Measurements from ENCODE around the gene HSPA8.
"Not testable (repeated sequence)": the region's sequence is repeated elsewhere in the genome, so short reads cannot be mapped to it uniquely, and the experiment has no call there.

Gene HSPA8

GRCh38 chr11:123061403-123062157, at the start of gene HSPA8:
HSPA8 (minus strand) TSS chr11:123062136; CDS start chr11:123061324, 812 bp downstream.
- DNase-seq (ENCODE audit: low read depth, low spot score) = peak; percentile 52

GRCh38 chr11:123111465-123111864, 49.5 kb upstream of the HSPA8 start:
- no peak for DNase-seq (ENCODE audit: low read depth, low spot score)

- no peak for DNase-seq (ENCODE audit: low read depth, low spot score)
These were observed 48.5 kb upstream of the HSPA8 start for GRCh38 chr11:123110397-123110796.

- no peak for DNase-seq (ENCODE audit: low read depth, low spot score)
These were observed 46.1 kb upstream of the HSPA8 start for GRCh38 chr11:123107945-123108495.

GRCh38 chr11:123104697-123105096, 42.8 kb upstream of the HSPA8 start:
- DNase-seq (ENCODE audit: low read depth, low spot score) = no peak

- no peak for DNase-seq (ENCODE audit: low read depth, low spot score)
These were observed 41.5 kb upstream of the HSPA8 start for GRCh38 chr11:123103326-123103980.

GRCh38 chr11:123100379-123101085, 38.6 kb upstream of the HSPA8 start:
- no peak for DNase-seq (ENCODE audit: low read depth, low spot score)

- DNase-seq (ENCODE audit: low read depth, low spot score) = no peak
These were observed 37.1 kb upstream of the HSPA8 start for GRCh38 chr11:123098990-123099389.

GRCh38 chr11:123093739-123094138, 31.8 kb upstream of the HSPA8 start:
- DNase-seq (ENCODE audit: low read depth, low spot score) = no peak

GRCh38 chr11:123091506-123091905, 29.6 kb upstream of the HSPA8 start:
- DNase-seq (ENCODE audit: low read depth, low spot score) = no peak

- DNase-seq (ENCODE audit: low read depth, low spot score) = not testable (repeated sequence)
These were observed 28.2 kb upstream of the HSPA8 start for GRCh38 chr11:123090168-123090567.

GRCh38 chr11:123088896-123089295, 27.0 kb upstream of the HSPA8 start:
- not testable (repeated sequence) for DNase-seq (ENCODE audit: low read depth, low spot score)

GRCh38 chr11:123087657-123088056, 25.7 kb upstream of the HSPA8 start:
- not testable (repeated sequence) for DNase-seq (ENCODE audit: low read depth, low spot score)

GRCh38 chr11:123086305-123086704, 24.4 kb upstream of the HSPA8 start:
- no peak for DNase-seq (ENCODE audit: low read depth, low spot score)

- DNase-seq (ENCODE audit: low read depth, low spot score) = no peak
These were observed 23.6 kb upstream of the HSPA8 start for GRCh38 chr11:123085497-123085896.

- DNase-seq (ENCODE audit: low read depth, low spot score) = no peak
These were observed 22.5 kb upstream of the HSPA8 start for GRCh38 chr11:123084454-123084853.

- no peak for DNase-seq (ENCODE audit: low read depth, low spot score)
These were observed 21.7 kb upstream of the HSPA8 start for GRCh38 chr11:123083623-123084029.

GRCh38 chr11:123082977-123083376, 21.0 kb upstream of the HSPA8 start:
- DNase-seq (ENCODE audit: low read depth, low spot score) = no peak

- DNase-seq (ENCODE audit: low read depth, low spot score) = no peak
These were observed 18.1 kb upstream of the HSPA8 start for GRCh38 chr11:123080015-123080414.

GRCh38 chr11:123076484-123076883, 14.5 kb upstream of the HSPA8 start:
- no peak for DNase-seq (ENCODE audit: low read depth, low spot score)

- DNase-seq (ENCODE audit: low read depth, low spot score) = no peak
These were observed 11.6 kb upstream of the HSPA8 start for GRCh38 chr11:123073343-123074057.

GRCh38 chr11:123072762-123073161, 10.8 kb upstream of the HSPA8 start:
- no peak for DNase-seq (ENCODE audit: low read depth, low spot score)
